OCI-LY3 (cell line): ENCODE measurements around the gene RBL2.
"Not testable (repeated sequence)": the region's sequence is repeated elsewhere in the genome, so short reads cannot be mapped to it uniquely, and the experiment has no call there.

Source experiments
- H2AFZ ChIP-seq: fragments of 200-600, 300-600 bp; shearing (Covaris generic); 2 replicates; pipeline ENCODE4 v1.6.0; 2014; ENCODE audit warnings: antibody characterized with exemption, low read depth, low read length
- H3K27ac ChIP-seq: fragments of 200-600, 300-600 bp; sonication (generic); 2 replicates; pipeline ENCODE4 v1.5.1; 2014; ENCODE audit warnings: mild to moderate bottlenecking, low read length, moderate library complexity, mixed read lengths
- H3K27me3 ChIP-seq: fragments of 200-600, 300-600 bp; sonication (generic); 2 replicates; pipeline ENCODE4 v1.6.1; 2014; ENCODE audit warnings: low read depth, low read length, mixed read lengths
- H3K36me3 ChIP-seq: fragments of 200-600, 300-600 bp; sonication (generic); replicated peaks from 2 replicates; pipeline ENCODE3; 2014; ENCODE audit warnings: low read depth, low read length, mixed read lengths
- H3K4me1 ChIP-seq: fragments of 300-600, 200-600 bp; sonication (generic); 2 replicates; pipeline ENCODE4 v1.6.1; 2014; ENCODE audit warnings: low read length, mixed read lengths
- H3K4me2 ChIP-seq: fragments of 200-600, 300-600 bp; sonication (generic); 2 replicates; pipeline ENCODE4 v1.6.1; 2014; ENCODE audit warnings: low read length, mixed read lengths
- H3K4me3 ChIP-seq: fragments of 300-600, 200-600 bp; sonication (generic); 2 replicates; pipeline ENCODE4 v1.5.1; 2014; ENCODE audit warnings: antibody characterized with exemption, mild to moderate bottlenecking, low read length, moderate library complexity
- H3K79me2 ChIP-seq: fragments of 300-600, 200-600 bp; shearing (Covaris generic); 2 replicates; pipeline ENCODE4 v1.6.1; 2014; ENCODE audit warnings: mild to moderate bottlenecking, low read length, mixed read lengths
- H3K9ac ChIP-seq: fragments of 300-600, 200-600 bp; shearing (Covaris generic); 2 replicates; pipeline ENCODE4 v1.6.0; 2014; ENCODE audit warnings: mild to moderate bottlenecking, low read length, moderate library complexity
- H3K9me3 ChIP-seq: fragments of 200-600, 300-600 bp; shearing (Covaris generic); 2 replicates; pipeline ENCODE4 v1.6.1; 2014; ENCODE audit warnings: low read length, mixed read lengths; ENCODE audit not compliant: insufficient read depth
- H4K20me1 ChIP-seq: fragments of 200-600, 300-600 bp; sonication (generic); 2 replicates; pipeline ENCODE4 v1.6.1; 2016; ENCODE audit warnings: low read length, mixed read lengths; ENCODE audit not compliant: insufficient read depth
- CTCF ChIP-seq: fragments of 200-600, 300-600 bp; sonication (generic); IDR thresholded peaks from 2 replicates; pipeline ENCODE4 v1.5.1; 2014; ENCODE audit warnings: antibody characterized with exemption, low read length, low read depth
- EZH2phosphoT487 ChIP-seq: fragments of 200-600 bp; shearing (Covaris generic); IDR thresholded peaks from 2 replicates; pipeline ENCODE4 v1.6.1; 2018; ENCODE audit warnings: antibody characterized with exemption, mixed run types, low read depth

Gene RBL2

DNA sequence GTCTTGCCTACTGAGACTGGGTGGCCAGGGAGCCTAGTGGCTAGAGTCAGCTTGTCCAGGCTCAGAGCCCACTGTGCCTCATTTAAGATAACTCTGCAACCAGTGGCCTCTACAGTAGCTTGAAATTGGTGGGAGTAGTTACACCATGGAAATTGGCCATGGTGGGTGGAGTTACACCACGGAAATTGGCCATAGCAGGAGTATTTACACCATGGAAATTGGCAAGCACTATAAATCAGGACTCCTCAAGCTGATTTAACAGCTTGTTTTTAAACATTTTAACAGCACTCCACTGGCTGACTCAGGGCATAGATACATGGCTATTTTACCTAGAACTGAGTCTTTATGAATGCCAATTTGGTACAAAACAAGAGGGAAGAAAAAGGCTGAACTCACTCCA is 96.5 kb downstream of the RBL2 start:
- no peak overlapping the region for H2AFZ ChIP-seq
- peaks cover 18% of the 10 kb centered on the region for H3K4me1 ChIP-seq
- TF ChIP-seq EZH2phosphoT487: no peak
- no peak for TF ChIP-seq CTCF
- H3K4me3 ChIP-seq: no peak overlapping the region
- H4K20me1 ChIP-seq: no peaks in the 10 kb centered on the region
- no peak overlapping the region for H3K9ac ChIP-seq
- no peak overlapping the region for H3K4me2 ChIP-seq
- no peaks in the 10 kb centered on the region for H3K27me3 ChIP-seq
- H3K36me3 ChIP-seq: no peaks in the 10 kb centered on the region
- no peaks in the 10 kb centered on the region for H3K79me2 ChIP-seq
- H3K27ac ChIP-seq: no peak overlapping the region
- no peaks in the 10 kb centered on the region for H3K9me3 ChIP-seq

DNA sequence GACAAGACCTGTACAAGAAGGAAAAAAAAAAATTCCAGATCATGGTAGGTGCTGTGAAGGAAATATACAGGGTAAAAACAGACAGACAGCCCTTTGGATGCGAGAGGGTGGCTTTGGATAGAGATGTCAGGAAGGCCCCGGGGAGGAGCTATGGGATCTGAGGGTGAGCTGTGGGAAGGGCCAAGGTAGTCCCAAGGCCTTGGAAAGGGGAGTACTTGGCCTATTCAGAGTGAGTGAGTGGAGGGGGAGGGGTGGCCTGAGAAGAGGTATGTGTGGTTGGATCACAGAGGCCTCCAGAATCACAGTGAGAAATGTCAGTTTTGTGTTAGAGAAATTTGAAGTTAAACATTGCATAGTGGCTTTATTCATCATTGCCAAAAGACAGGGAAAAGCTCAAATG is 99.9 kb downstream of the RBL2 start:
- Histone ChIP-seq H3K79me2 (no peaks in the 10 kb centered on the region), H3K4me2 (no peak overlapping the region; the same call in 1 of the 2 replicates), H3K4me1 (peaks cover 18% of the 10 kb centered on the region), H4K20me1 (no peaks in the 10 kb centered on the region), H3K4me3 (no peak overlapping the region), H3K36me3 (no peaks in the 10 kb centered on the region), H2AFZ (no peak overlapping the region), H3K9ac (no peak overlapping the region), H3K9me3 (no peaks in the 10 kb centered on the region), H3K27me3 (no peaks in the 10 kb centered on the region), H3K27ac (no peak overlapping the region)
- TF ChIP-seq EZH2phosphoT487 (no peak), CTCF (no peak)

- Histone ChIP-seq H3K9ac (no peak overlapping the region), H3K27me3 (no peaks in the 10 kb centered on the region), H3K4me3 (no peak overlapping the region), H2AFZ (no peak overlapping the region), H4K20me1 (no peaks in the 10 kb centered on the region), H3K4me2 (no peak overlapping the region), H3K36me3 (no peaks in the 10 kb centered on the region), H3K79me2 (no peaks in the 10 kb centered on the region), H3K4me1 (peaks cover 18% of the 10 kb centered on the region), H3K9me3 (no peaks in the 10 kb centered on the region), H3K27ac (no peak overlapping the region)
- TF ChIP-seq CTCF (no peak), EZH2phosphoT487 (no peak)
Observed at GRCh38 chr16:53537626-53538025, 103.4 kb downstream of the RBL2 start.

- not testable (repeated sequence) for H3K9me3 ChIP-seq, H2AFZ ChIP-seq, H3K4me3 ChIP-seq, H3K36me3 ChIP-seq, H3K79me2 ChIP-seq, H3K27me3 ChIP-seq, H4K20me1 ChIP-seq, H3K4me2 ChIP-seq, H3K9ac ChIP-seq, H3K27ac ChIP-seq
- peaks cover 15% of the 10 kb centered on the region for H3K4me1 ChIP-seq
Observed at GRCh38 chr16:53539346-53539745, 105.1 kb downstream of the RBL2 start.

DNA sequence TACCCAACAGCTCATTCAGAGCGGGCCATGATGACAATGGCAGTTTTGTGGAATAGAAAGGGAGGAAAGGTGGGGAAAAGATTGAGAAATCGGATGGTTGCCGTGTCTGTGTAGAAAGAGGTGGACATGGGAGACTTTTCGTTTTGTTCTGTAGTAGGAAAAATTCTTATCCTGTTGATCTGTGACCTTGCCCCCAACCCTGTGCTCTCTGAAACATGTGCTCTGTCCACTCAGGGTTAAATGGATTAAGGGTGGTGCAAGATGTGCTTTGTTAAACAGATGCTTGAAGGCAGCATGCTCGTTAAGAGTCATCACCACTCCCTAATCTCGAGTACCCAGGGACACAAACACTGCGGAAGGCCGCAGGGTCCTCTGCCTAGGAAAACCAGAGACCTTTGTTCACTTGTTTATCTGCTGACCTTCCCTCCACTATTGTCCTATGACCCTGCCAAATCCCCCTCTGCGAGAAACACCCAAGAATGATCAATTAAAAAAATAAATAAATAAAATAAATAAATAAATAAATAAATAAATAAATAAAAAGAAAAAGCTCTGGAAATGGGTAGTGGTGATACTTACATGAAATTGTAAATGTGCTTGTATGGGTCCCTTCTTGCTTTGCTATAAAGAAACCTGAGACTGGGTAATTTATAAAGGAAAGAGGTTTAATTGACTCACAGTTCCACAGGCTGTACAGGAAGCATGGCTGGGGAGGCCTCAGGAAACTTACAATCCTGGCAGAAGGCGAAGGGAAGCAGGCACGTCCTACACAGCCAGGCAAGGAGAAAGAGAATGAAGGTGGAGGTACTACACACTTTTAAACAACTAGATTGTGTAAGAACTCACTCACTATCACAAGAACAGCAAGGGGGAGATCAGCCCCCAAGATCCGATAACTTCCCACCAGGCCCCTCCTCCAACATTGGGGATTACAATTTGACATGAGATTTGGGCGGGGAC is 105.8 kb downstream of the RBL2 start:
- not testable (repeated sequence) for H3K27me3 ChIP-seq, H3K4me1 ChIP-seq, H3K36me3 ChIP-seq, H3K27ac ChIP-seq, H3K4me2 ChIP-seq, H3K79me2 ChIP-seq, H3K9me3 ChIP-seq, H4K20me1 ChIP-seq, H3K4me3 ChIP-seq, H2AFZ ChIP-seq, H3K9ac ChIP-seq
